Suppressor macrophage (primary cell): ENCODE data around the gene CRMP1.
A peak's percentile ranks its signal among the peaks of the same experiment; 100 is the strongest.
"Not testable (repeated sequence)": the region's sequence is repeated elsewhere in the genome, so short reads cannot be mapped to it uniquely, and the experiment has no call there.

Experiments
- DNase-seq, 4 experiments: peaks; one replicate each; pipeline ENCODE4 v3.0.0-alpha.2; 2020 to 2022

CRMP1 gene

DNA sequence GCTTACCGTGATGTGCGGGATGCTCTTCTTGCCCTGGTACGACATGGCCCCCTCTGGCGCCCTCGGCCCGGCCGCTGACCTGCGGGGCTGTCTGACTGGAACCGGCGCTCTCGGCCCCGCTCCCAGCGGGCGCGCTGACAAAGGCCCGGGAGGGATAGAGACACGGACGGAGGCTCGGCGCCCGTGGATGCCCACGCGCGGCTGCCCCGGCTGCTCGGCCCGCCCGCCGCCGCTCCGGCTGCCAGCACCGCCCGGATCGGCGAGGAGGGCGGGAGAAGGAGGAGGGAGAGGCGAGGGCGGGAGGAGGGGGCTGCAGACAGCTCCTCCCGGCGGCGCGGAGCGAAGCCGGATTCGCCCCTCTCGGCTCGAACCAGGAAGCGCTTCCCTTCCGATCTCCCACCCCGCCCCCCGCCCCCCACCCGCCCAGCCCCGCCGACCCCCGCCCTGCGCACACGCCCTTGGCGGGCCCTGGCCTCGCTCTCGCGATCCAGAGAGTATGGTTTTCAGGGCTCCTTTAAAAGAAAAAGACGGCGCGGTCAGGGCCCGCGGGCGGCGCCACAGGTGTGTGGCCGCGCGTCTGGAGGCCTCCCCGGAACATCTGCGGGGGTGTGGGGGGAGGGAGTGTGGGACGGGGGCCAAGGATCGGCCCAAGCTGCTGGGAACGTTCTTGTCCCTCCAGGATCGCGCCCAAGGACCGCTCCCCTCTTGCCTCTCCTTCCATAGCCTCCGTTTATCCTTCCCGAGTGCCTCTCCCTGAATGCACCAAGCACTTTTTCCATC, 4.5 kb downstream of the CRMP1 start:
- DNase-seq, result no peak

DNA sequence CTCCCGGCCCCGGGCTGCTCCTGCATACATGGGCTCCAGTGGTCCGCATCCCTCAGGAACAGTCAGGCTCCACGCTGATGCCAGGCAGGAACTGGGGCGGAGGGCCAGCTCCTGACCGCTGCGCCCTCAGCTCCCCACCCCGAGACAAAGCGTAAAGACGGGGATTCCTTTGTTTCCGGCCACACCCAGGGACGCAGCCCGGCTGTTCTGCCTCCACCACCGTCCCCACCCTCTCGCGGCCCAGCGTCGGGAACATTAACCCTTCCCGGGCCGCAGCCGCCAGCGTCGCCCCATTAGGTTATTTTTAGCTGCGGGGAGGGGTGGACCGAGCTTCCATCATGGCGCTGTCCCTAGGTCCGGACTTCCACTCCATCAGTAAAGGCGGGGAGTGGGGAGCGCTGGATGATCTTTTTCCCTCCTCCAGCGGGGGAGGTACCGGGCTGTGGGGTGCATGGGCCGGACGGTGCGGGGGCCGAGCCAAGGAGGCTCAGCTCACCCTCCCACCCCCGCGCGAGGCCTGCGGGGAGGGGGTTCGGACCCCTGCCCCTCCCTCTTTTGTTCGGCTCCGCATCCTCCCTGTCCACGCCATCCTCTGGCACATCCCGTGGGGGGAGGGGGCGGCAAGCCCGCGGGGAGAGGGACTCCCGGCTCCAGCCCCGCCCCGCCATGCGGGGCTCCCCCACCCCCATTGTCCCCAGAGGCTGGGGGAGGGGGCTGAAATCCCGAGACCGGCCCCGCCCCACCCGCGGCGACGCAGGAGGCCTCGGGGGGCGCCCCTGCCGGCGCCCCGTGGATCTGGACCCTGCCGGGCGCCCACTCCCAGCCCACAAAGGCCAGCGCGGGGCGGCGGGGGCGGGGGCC, 5.3 kb downstream of the CRMP1 start:
- DNase-seq, result no peak

DNA sequence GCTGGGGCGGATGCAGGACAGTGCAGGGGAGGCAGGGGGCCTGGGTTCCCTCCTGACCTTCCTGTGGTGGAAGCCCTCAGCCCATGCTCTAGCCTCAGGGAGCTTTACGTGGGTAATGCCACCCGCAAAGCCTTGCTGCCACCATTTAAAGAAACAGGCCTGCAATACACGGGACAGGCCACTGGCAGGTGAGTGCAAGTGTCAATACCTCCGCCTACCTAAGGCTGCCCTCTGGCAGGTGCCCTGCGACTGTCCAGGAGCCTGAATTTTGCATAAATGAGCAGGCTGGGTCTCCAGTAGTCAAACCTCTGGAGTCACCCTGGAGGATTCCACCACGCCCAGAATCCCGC, 5.9 kb downstream of the CRMP1 start:
- no peak for DNase-seq

- DNase-seq, result no peak
These were observed 7.2 kb downstream of the CRMP1 start for GRCh38 chr4:5885733-5886132.

- no peak for DNase-seq
These were observed 8.1 kb downstream of the CRMP1 start for GRCh38 chr4:5884796-5885195.

- no peak for DNase-seq
These were observed 9.0 kb downstream of the CRMP1 start for GRCh38 chr4:5883916-5884315.

- DNase-seq, result no peak
These were observed 9.9 kb downstream of the CRMP1 start for GRCh38 chr4:5882947-5883346.

- no peak for DNase-seq
These were observed 11.5 kb downstream of the CRMP1 start for GRCh38 chr4:5881340-5881739.

DNA sequence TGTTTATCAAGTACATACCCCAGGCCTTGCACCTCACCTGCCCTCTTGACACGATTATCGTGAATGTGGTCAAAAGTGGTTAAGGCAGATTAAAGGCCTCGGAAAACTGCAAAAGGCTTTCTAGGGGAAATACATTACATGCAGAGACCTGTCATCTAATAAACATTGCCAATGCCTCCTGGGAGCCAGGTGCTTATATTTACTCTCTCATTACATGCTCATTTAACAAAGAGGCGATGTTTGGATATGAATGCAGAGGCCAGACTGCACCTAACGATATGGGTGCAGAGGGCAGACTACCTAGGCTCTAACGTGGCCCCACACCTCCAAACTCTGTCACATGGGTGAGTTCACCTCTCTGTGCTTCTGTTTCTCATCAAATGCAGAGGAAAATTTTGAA, 14.5 kb downstream of the CRMP1 start:
- DNase-seq, result no peak

DNA sequence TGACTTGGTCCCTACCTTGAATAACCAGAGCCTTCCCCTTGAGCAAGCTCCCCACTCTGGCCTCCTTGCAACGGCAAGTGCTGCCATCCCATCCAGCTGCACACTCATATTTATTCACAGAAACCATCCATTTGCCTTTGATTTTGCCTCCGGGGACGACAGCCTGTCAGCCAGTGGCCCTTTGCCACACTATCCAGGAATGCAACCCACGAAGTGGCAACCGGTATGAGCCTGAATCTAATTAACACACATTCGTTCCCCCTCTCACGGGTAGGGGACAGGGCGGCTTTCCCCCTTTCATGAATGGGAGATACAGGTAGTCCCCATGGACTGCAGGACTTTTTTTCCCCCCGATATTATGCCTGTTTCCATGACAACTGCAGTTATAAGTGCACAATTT, 15.5 kb downstream of the CRMP1 start:
- no peak for DNase-seq

DNA sequence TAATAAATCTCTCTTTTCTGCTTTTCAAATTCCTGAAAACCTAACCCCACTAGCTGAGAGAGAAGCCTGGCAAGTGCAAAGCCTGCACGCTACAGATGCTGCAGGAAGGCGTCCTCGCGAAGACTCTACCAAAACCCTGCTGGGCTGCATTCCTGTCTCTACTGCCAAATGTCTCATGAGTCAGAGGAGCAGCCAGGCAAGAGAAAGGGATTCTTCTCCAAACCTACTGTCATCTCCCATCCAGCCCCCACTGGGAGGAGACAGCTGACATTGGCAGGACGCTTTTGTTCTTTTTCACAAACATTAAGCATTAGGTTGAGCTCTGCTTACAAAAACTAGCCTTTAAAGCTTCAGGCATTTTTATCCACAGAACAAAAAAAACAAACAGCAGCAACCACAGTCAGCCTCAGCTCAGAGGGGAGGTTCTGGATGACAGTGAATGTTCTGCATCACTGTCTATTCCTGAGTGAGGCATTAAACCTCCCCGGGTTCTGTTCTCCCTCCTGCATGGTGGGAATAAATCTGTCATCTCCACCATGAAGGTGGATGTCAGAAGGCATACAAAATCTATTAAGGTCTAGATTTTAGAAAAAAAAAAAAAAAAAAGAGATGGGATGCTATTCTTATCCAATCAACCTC, 18.0 kb downstream of the CRMP1 start:
- no peak for DNase-seq

DNA sequence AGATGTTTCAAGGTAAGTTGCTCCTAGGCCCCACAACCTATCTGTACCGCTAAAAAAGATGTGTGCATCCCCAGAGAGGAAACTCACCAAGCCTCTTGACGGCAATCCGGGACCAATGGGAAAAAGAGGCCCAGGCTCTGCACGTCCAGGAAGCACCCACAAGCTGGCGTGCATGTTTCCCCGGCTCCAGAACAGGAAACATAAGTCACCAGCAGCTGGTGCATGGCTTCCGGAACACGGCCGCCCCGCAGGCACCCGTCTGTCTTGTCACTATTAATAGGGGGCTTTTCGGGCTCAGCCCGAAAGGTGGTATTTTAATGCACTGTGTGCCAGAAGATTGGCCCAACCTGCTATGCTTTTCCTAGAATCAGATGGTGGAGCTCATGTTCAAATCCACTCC, 22.2 kb downstream of the CRMP1 start:
- DNase-seq, result no peak

- DNase-seq, result no peak
These were observed 22.8 kb downstream of the CRMP1 start for GRCh38 chr4:5869966-5870619.

DNA sequence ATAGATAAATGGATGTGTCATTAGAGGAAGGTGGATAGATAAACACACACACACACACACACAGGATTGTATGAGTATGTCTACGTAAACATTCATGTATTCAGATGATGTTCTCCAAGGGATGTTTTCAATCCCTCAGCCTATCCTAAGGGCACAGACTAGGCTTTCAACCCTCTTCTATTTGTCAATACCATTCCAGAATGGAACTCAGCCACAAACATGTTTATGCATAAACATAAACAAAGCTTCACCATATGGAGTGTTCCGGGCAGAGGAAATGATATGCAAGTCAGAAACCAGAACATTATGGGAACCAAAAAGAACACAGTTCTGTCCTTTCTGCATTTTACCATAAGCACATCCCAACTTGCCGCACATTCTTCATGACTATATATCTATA, 25.0 kb downstream of the CRMP1 start:
- DNase-seq, result no peak

DNA sequence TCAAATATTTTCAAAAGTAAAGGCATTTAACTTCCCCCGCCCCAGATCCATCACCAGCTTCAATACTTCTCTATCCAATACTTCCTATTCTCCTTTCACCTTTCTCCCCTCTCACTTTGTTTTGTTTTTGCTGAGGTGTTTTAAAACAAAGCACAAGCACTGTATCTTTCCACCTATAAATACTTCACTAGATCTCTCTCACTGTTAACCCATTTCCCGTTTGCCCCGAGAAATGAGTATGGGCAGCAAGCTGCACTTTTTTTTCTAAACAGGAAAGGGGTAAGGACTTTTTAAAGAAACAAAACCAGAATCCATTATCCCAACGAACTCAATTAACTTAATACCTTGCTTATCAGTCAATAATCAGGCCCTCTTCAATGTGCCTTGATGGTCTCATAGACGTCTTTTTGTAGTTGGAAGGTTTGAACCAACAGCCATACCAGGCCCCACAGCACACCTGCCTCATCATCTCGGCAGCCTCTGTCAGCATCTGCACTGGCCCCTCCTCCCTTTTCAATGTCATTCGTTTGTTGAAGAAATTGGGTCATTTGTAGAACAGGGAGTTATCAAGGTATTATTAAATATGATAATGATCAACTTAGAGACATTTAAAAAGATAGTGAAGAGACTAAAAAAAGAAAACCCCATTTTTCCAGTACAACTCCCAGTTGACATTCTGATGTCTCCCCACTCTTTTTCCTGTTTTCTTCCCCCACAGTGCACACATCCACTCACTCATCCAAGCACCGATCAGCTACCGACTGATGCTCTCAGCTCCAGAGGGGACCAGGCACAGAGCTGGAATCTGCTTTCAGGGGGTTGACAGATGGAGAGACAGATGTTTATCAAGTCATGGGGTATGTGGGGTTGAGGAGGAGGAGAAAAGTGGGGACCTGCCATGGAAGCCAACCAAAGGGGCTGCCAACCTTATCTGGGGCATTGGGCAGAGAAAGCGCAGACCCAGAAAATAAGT, 25.8 kb downstream of the CRMP1 start:
- DNase-seq, result no peak

DNA sequence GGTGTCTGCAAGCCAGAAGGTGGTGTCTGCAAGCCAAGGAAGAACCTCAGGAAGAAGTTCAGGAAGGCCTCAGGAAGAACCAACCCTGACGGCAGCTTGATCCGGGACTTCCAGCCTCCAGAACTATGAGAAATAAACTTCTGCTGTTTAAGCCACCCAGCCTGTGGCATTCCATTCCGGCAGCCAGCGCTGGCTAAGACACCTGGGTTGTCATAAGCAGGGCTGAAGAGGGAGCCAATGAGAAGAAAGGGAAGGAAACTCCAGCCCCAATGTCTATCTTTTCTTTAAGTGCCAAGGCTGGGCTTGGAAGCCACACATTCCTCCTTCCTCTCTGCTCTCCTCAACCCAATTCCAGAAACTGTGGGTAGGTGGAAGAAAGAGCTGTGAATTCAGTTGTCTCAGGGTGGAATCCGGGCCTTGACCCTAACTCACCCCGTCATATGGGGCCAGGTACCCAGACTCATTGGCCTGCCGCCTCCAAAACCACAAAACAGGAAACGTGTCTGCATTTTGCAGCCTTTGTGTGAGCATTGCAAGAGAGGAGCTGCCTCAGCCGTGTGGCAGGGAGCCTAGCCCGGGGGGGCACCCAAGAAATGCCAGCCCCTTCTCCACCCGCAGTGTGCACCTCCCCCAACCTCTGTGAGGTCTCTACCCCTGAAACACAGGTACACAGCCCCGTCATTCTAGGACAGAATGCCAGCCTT, 26.8 kb downstream of the CRMP1 start:
- DNase-seq, result peak in 1 of 4 experiments; percentile 6

GRCh38 chr4:5863461-5864113, 29.3 kb downstream of the CRMP1 start:
- peak in 1 of 4 experiments; percentile 1 for DNase-seq

DNA sequence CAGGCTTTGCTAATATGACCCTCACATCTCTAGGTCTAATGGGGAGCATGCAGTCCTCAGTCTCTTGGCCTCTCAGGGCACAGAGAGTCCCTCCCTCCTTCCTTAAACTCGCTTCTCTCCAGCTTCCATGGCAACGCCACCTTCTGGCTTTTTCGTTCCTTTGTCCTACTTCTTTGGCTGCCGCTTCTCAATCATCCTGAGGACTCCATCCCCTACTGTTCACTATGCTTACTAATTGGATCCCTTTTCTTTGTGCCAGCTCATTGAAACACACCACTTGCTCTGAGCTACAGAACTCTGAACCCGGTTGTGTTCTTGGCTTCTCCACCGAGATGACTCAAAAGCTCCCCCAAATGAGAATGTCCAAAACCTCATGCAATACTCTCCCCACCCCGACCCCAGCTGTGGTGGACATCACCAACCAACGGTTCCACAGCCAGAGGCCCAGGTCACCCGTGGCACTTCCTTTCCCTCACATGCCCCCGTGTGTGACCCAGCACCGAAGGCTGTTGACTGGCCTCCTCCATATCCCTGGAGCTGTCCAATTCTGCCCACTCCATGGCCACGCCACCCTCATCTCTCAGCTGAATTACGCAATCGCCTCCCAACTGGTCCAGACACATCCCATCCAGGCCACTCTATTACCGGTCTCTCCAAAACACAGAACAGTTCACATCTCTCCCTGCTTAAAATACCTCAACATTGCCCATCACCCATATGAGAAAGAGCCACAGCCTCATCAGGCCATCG, 34.7 kb downstream of the CRMP1 start:
- no peak for DNase-seq

GRCh38 chr4:5857199-5857598, 35.7 kb downstream of the CRMP1 start:
- no peak for DNase-seq

DNA sequence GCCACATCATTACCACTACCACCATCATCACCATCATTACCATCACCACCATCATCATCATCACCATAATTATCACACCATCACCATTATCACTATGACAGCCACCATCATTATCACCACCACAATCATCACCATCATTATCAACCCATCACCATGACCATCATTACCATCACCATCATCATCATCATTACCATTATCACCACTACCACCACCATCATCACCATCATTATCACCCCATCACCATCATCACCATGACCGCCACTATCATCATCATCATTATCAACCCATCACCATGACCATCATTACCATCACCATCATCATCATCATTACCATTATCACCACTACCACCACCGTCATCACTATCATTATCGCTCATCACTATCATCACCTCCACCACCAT, 36.5 kb downstream of the CRMP1 start:
- not testable (repeated sequence) for DNase-seq
